H9 (cell line): ENCODE data around the gene PGBD2. TPM values are rescaled to one million over a fixed set of nuclear protein-coding genes. Genes with fewer than 3 reads are reported as not detected.
A peak's percentile ranks its signal among the peaks of the same experiment; 100 is the strongest.

ENCODE experiments used
- DNase-seq: peaks from one replicate; pipeline ENCODE4 v3.0.0-alpha.2; 2017
- H2AFZ ChIP-seq: one replicate; pipeline ENCODE4 v1.6.1; 2013; ENCODE audit warnings: mild to moderate bottlenecking, low read length, control low read depth, moderate library complexity
- H2AK5ac ChIP-seq: 2 replicates; pipeline ENCODE4 v1.6.1; 2013; ENCODE audit warnings: low read length, control low read depth, mixed read lengths; ENCODE audit not compliant: insufficient read length
- H2BK120ac ChIP-seq: one replicate; pipeline ENCODE4 v1.6.1; 2013; ENCODE audit warnings: low read depth, mild to moderate bottlenecking, low read length, control low read depth, inconsistent platforms; ENCODE audit not compliant: poor library complexity, severe bottlenecking
- H2BK12ac ChIP-seq: 2 replicates; pipeline ENCODE4 v1.6.1; 2013; ENCODE audit warnings: low read length, control low read depth, mixed read lengths, low read depth; ENCODE audit not compliant: insufficient read length
- H2BK15ac ChIP-seq: 2 replicates; pipeline ENCODE4 v1.6.1; 2013; ENCODE audit warnings: low read depth, low read length, control low read depth
- H2BK20ac ChIP-seq: one replicate; pipeline ENCODE4 v1.6.1; 2013; ENCODE audit warnings: low read depth, mild to moderate bottlenecking, low read length, control low read depth, inconsistent platforms; ENCODE audit not compliant: poor library complexity, severe bottlenecking
- H2BK5ac ChIP-seq: 2 replicates; pipeline ENCODE4 v1.6.1; 2013; ENCODE audit warnings: low read length, control low read depth, mixed read lengths; ENCODE audit not compliant: insufficient read length
- H3K14ac ChIP-seq: 2 replicates; pipeline ENCODE4 v1.6.1; 2013; ENCODE audit warnings: low read length, control low read depth; ENCODE audit not compliant: insufficient read depth
- H3K18ac ChIP-seq: 2 replicates; pipeline ENCODE4 v1.6.1; 2013; ENCODE audit warnings: low read depth, mild to moderate bottlenecking, mixed read lengths, low read length, control low read depth; ENCODE audit not compliant: insufficient read length
- H3K23ac ChIP-seq: 2 replicates; pipeline ENCODE4 v1.6.1; 2013; ENCODE audit warnings: low read length, control low read depth, mixed read lengths, low read depth; ENCODE audit not compliant: insufficient read length
- H3K23me2 ChIP-seq: 2 replicates; pipeline ENCODE4 v1.6.1; 2013; ENCODE audit warnings: low read depth, mild to moderate bottlenecking, mixed read lengths, low read length, control low read depth; ENCODE audit not compliant: insufficient read length, poor library complexity, severe bottlenecking
- H3K27ac ChIP-seq: 2 replicates; pipeline ENCODE4 v1.5.1; 2013; ENCODE audit warnings: low read length, control low read depth, mixed read lengths, low read depth; ENCODE audit not compliant: insufficient read length
- H3K27me3 ChIP-seq: 2 replicates; pipeline ENCODE4 v1.6.1; 2013; ENCODE audit warnings: low read length, control low read depth, inconsistent platforms; ENCODE audit not compliant: insufficient read depth
- H3K4ac ChIP-seq: 2 replicates; pipeline ENCODE4 v1.6.1; 2013; ENCODE audit warnings: low read depth, mild to moderate bottlenecking, control low read depth, inconsistent platforms, low read length, moderate library complexity
- H3K4me1 ChIP-seq: 2 replicates; pipeline ENCODE4 v1.6.1; 2013; ENCODE audit warnings: low read length, control low read depth, inconsistent platforms; ENCODE audit not compliant: insufficient read depth
- H3K4me2 ChIP-seq: 2 replicates; pipeline ENCODE4 v1.6.1; 2013; ENCODE audit warnings: low read length, control low read depth, mixed read lengths; ENCODE audit not compliant: insufficient read length, insufficient read depth
- H3K56ac ChIP-seq: 2 replicates; pipeline ENCODE4 v1.6.1; 2013; ENCODE audit warnings: low read depth, mild to moderate bottlenecking, mixed read lengths, low read length, control low read depth; ENCODE audit not compliant: insufficient read length
- H3K79me1 ChIP-seq: 2 replicates; pipeline ENCODE4 v1.6.1; 2013; ENCODE audit warnings: low read depth, mild to moderate bottlenecking, moderate library complexity, low read length, control low read depth, inconsistent platforms; ENCODE audit not compliant: insufficient read depth, poor library complexity, severe bottlenecking
- H3K79me2 ChIP-seq: 2 replicates; pipeline ENCODE4 v1.6.1; 2013; ENCODE audit warnings: low read length, control low read depth, inconsistent platforms; ENCODE audit not compliant: insufficient read depth
- H3K9ac ChIP-seq: 2 replicates; pipeline ENCODE4 v1.6.1; 2013; ENCODE audit warnings: low read length, control low read depth, mixed read lengths; ENCODE audit not compliant: insufficient read length; ENCODE audit errors: extremely low read depth
- H3K9me3 ChIP-seq: one replicate; pipeline ENCODE4 v1.6.1; 2013; ENCODE audit warnings: low read depth, low read length, inconsistent platforms; ENCODE audit not compliant: control insufficient read depth
- H3T11ph ChIP-seq: one replicate; pipeline ENCODE4 v1.6.1; 2013; ENCODE audit warnings: mild to moderate bottlenecking, low read length, control low read depth, inconsistent platforms
- H4K20me1 ChIP-seq: one replicate; pipeline ENCODE4 v1.6.1; 2013; ENCODE audit not compliant: control insufficient read depth, insufficient read length, insufficient read depth
- H4K5ac ChIP-seq: 2 replicates; pipeline ENCODE4 v1.6.1; 2013; ENCODE audit warnings: low read depth, mild to moderate bottlenecking, mixed read lengths, low read length, control low read depth; ENCODE audit not compliant: insufficient read length
- H4K8ac ChIP-seq: replicated peaks from 2 replicates; pipeline ENCODE4 v1.6.1; 2013; ENCODE audit warnings: low read length, control low read depth, mixed read lengths, low read depth; ENCODE audit not compliant: insufficient read length
- H4K91ac ChIP-seq: 2 replicates; pipeline ENCODE4 v1.6.1; 2013; ENCODE audit warnings: low read depth, mild to moderate bottlenecking, moderate library complexity, mixed read lengths, low read length, control low read depth; ENCODE audit not compliant: insufficient read length
- H3K27ac Mint-ChIP-seq, 3 experiments: 2 replicates in 2 of 3; 3 replicates in 1 of 3; pipeline ENCODE4 v1.8.0; 2020 to 2021; ENCODE audit warnings: mixed read lengths in 3 of 3, mild to moderate bottlenecking in 1 of 3, moderate library complexity in 1 of 3
- H3K27me3 Mint-ChIP-seq: 2 replicates; pipeline ENCODE4 v1.8.0; 2021; ENCODE audit warnings: low read depth, mild to moderate bottlenecking, moderate library complexity, mixed read lengths
- H3K36me3 Mint-ChIP-seq, 3 experiments: 2 replicates in 2 of 3; 3 replicates in 1 of 3; pipeline ENCODE4 v1.8.0; 2020 to 2021; ENCODE audit warnings: low read depth in 3 of 3, mixed read lengths in 3 of 3; ENCODE audit not compliant: insufficient read depth in 1 of 3
- H3K4me1 Mint-ChIP-seq, 2 experiments: 2 replicates each; pipeline ENCODE4 v1.8.0; 2020; ENCODE audit warnings: mixed read lengths in 2 of 2
- H3K4me3 Mint-ChIP-seq, 2 experiments: 2 replicates in 1 of 2; 3 replicates in 1 of 2; pipeline ENCODE4 v1.8.0; 2020 to 2021; ENCODE audit warnings: mild to moderate bottlenecking in 2 of 2, mixed read lengths in 2 of 2, moderate library complexity in 1 of 2
- H3K9me3 Mint-ChIP-seq, 2 experiments: 2 replicates in 1 of 2; 3 replicates in 1 of 2; pipeline ENCODE4 v1.8.0; 2020; ENCODE audit warnings: mild to moderate bottlenecking in 2 of 2, mixed read lengths in 2 of 2, moderate library complexity in 1 of 2
- WGBS: extraction: QIAGEN DNeasy Blood & Tissue Kit; methylation state at CpG from one replicate; pipeline ENCODE4 v1.1.7; 2013; ENCODE audit warnings: missing lambda C conversion rate, low lambda C conversion rate, mixed read lengths; ENCODE audit not compliant: insufficient read length; ENCODE audit errors: extremely low coverage; 5-methylcytosine and 5-hydroxymethylcytosine counted together
- total RNA-seq: library from RNA; stranded (reverse); gene quantifications from 2 replicates; pipeline ENCODE4 v1.2.1, GENCODE V29; 2021
- TF ChIP-seq, protein P1 (sequence below): fragments of 200-600 bp; sonication (generic); conservative IDR thresholded peaks from 3 replicates; pipeline ENCODE4 v1.8.0; 2021; ENCODE audit warnings: antibody characterized with exemption, mild to moderate bottlenecking

The PGBD2 gene
- total RNA-seq, 1 experiment from 2014 or later = 10.4 TPM

GRCh38 chr1:248862998-248863881 lies 42.8 kb upstream of the PGBD2 start:
- TF ChIP-seq, protein P1, sequence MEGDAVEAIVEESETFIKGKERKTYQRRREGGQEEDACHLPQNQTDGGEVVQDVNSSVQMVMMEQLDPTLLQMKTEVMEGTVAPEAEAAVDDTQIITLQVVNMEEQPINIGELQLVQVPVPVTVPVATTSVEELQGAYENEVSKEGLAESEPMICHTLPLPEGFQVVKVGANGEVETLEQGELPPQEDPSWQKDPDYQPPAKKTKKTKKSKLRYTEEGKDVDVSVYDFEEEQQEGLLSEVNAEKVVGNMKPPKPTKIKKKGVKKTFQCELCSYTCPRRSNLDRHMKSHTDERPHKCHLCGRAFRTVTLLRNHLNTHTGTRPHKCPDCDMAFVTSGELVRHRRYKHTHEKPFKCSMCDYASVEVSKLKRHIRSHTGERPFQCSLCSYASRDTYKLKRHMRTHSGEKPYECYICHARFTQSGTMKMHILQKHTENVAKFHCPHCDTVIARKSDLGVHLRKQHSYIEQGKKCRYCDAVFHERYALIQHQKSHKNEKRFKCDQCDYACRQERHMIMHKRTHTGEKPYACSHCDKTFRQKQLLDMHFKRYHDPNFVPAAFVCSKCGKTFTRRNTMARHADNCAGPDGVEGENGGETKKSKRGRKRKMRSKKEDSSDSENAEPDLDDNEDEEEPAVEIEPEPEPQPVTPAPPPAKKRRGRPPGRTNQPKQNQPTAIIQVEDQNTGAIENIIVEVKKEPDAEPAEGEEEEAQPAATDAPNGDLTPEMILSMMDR = no peak
- H4K20me1 ChIP-seq = no peaks in the 10 kb centered on the region
- H2BK20ac ChIP-seq = no peak overlapping the region
- no peaks in the 10 kb centered on the region; the same call in 1 of the 2 replicates for H3K27me3 ChIP-seq
- H3K23ac ChIP-seq = no peak overlapping the region
- peaks cover 16% of the 10 kb centered on the region for H3K23me2 ChIP-seq
- H3K36me3 Mint-ChIP-seq = peaks cover 0 to 2% (median 0%) of the 10 kb centered on the region in 3 experiments; a peak in 1 of 7 replicates
- H3K79me1 ChIP-seq = no peaks in the 10 kb centered on the region
- no peak overlapping the region for H2BK120ac ChIP-seq
- no peak overlapping the region for H3K27ac Mint-ChIP-seq
- H2BK15ac ChIP-seq = no peak overlapping the region
- peak overlapping the region; percentile 74 to 78 for H3K4me3 Mint-ChIP-seq
- peak overlapping the region; percentile 68 for H3K18ac ChIP-seq
- H3K27ac ChIP-seq = no peak overlapping the region
- peaks cover 19 to 22% of the 10 kb centered on the region in 2 experiments for H3K4me1 Mint-ChIP-seq
- peaks cover 53% of the 10 kb centered on the region for H3K27me3 Mint-ChIP-seq
- H3K56ac ChIP-seq = no peak overlapping the region
- H3K79me2 ChIP-seq = no peaks in the 10 kb centered on the region
- H4K8ac ChIP-seq = no peak overlapping the region
- H4K5ac ChIP-seq = no peak overlapping the region
- peaks cover 0 to 2% of the 10 kb centered on the region in 2 experiments; a peak in 2 of 5 replicates for H3K9me3 Mint-ChIP-seq
- WGBS = no CpG with 5 or more reads among the region's 46 CpGs
- peak overlapping the region; percentile 39 for H3K9ac ChIP-seq
- peak; percentile 82 for DNase-seq
- no peaks in the 10 kb centered on the region for H3K9me3 ChIP-seq
- H2AFZ ChIP-seq = no peak overlapping the region
- H3K4me2 ChIP-seq = peak overlapping the region; percentile 91
- no peak overlapping the region for H3T11ph ChIP-seq
- no peak overlapping the region for H2BK5ac ChIP-seq
- peak overlapping the region; percentile 66 for H3K14ac ChIP-seq
- H4K91ac ChIP-seq = no peak overlapping the region
- H2AK5ac ChIP-seq = no peak overlapping the region
- H3K4ac ChIP-seq = no peak overlapping the region
- no peak overlapping the region for H2BK12ac ChIP-seq
- H3K4me1 ChIP-seq = no peaks in the 10 kb centered on the region
